Thyroid gland (tissue), 4 donors: Measurements from ENCODE around the gene SCARB1.

ENCODE experiments used
- POLR2A ChIP-seq, 2 donors: fragments of 450-650 bp; IDR thresholded peaks; one replicate each; pipeline ENCODE4 v1.6.1; 2017; ENCODE audit warnings: antibody characterized with exemption in 2 of 2, mild to moderate bottlenecking in 2 of 2, moderate library complexity in 1 of 2
- TF ChIP-seq, protein P1 (sequence below), 6 experiments: fragments of 200-600 bp in 3 of 6; fragments of 450-650 bp in 3 of 6; sonication (generic) in 3 of 6; IDR thresholded peaks; one replicate each; pipeline ENCODE4 v1.5.1; 2016 to 2019; ENCODE audit warnings: antibody characterized with exemption in 6 of 6, mild to moderate bottlenecking in 2 of 6, inconsistent platforms in 1 of 6, moderate library complexity in 1 of 6

DNA sequence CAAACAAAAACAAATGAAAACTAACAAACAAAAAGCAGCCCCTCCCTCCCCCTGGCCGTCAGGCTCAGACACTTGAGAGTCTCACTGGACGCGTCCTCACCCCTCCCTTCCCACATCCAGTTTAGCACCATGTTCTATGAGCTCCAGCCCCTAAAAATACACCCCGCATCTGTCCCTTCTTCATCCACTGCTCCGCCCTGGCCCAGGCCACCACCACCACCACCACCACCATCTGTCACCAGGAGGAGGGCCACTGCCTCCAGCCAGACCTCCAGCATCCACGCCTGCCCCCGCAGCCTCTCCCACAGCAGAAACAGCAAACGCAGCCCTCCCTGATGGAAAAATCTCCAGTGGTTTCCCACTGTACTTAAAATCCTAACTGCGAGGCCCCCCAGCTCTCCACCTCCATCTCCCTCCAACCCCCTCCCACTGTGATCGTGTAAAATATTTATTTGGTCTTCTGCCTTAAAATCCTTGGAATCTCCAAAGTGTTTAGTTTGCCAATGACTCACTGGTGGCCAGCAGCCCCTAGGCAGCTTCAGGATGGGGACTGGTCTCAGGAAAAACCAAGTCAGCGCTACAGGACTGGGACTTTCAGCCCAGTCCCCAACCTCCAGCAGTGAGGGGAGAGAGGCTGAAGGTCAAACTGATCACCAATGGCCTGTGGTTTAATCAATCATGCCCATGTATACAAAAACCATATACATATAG is 95.1 kb downstream of the SCARB1 start:
- TF ChIP-seq, protein P1, sequence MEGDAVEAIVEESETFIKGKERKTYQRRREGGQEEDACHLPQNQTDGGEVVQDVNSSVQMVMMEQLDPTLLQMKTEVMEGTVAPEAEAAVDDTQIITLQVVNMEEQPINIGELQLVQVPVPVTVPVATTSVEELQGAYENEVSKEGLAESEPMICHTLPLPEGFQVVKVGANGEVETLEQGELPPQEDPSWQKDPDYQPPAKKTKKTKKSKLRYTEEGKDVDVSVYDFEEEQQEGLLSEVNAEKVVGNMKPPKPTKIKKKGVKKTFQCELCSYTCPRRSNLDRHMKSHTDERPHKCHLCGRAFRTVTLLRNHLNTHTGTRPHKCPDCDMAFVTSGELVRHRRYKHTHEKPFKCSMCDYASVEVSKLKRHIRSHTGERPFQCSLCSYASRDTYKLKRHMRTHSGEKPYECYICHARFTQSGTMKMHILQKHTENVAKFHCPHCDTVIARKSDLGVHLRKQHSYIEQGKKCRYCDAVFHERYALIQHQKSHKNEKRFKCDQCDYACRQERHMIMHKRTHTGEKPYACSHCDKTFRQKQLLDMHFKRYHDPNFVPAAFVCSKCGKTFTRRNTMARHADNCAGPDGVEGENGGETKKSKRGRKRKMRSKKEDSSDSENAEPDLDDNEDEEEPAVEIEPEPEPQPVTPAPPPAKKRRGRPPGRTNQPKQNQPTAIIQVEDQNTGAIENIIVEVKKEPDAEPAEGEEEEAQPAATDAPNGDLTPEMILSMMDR (IDR thresholded peaks at IDR 0.05): no peak
- TF ChIP-seq POLR2A (IDR thresholded peaks at IDR 0.05): no peak
